ENCODE measurements around the gene CHMP2A. TPM values are rescaled to one million over a fixed set of nuclear protein-coding genes. Genes with fewer than 3 reads are reported as not detected.

The CHMP2A gene
- total RNA-seq, 4 donors from 2014 or later = 24.7 to 194 (median 141) TPM

DNA sequence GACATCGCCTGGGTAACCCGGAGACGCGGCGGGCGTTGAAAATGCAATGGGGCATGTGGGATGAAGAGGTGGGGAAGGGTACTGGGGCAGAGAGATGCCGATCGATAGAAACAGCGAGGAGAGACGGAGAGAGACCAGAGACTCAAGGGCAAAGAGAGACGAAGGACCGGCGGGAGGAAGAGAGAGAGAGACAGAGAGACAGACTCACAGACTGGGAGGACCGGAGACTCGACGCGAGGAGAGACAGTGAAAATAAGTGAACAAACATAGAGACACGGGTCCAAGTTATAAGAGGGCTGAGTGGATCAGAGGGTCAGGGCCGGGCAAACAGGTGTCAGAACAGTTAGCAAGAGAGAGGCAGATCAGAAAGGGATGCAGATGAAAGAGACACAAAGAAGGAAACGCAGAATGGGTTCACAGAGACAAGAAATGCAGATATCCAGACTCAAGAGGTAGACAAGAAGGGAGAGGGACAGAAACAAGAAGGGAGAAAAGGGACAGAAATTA, 18.8 kb upstream of the CHMP2A start:
- peaks cover 0 to 6% (median 0%) of the 10 kb centered on the region in 4 donors for H3K36me3 ChIP-seq
- no peaks in the 10 kb centered on the region for H3K9me3 ChIP-seq
- intact Hi-C loops (cut with DNase I; ENCODE audit: low total_unique reads) (no loop called here), in situ Hi-C loops (cut with MboI; ENCODE audit: low pct_ligation_motif_present in 1 of 4, low pct_unique_long_range_greater_than_20kb in 1 of 4, low sequenced_read_pairs in 3 of 4) (no loop called here)
- H3K27me3 ChIP-seq = no peaks in the 10 kb centered on the region
- peaks cover 0 to 39% (median 23%) of the 10 kb centered on the region in 4 donors for H3K4me1 ChIP-seq
- no peak for TF ChIP-seq EP300 (IDR thresholded peaks at IDR 0.05; ENCODE audit: low read depth)
- no peak for TF ChIP-seq POLR2AphosphoS5 (IDR thresholded peaks at IDR 0.05)
- TF ChIP-seq, protein P1, sequence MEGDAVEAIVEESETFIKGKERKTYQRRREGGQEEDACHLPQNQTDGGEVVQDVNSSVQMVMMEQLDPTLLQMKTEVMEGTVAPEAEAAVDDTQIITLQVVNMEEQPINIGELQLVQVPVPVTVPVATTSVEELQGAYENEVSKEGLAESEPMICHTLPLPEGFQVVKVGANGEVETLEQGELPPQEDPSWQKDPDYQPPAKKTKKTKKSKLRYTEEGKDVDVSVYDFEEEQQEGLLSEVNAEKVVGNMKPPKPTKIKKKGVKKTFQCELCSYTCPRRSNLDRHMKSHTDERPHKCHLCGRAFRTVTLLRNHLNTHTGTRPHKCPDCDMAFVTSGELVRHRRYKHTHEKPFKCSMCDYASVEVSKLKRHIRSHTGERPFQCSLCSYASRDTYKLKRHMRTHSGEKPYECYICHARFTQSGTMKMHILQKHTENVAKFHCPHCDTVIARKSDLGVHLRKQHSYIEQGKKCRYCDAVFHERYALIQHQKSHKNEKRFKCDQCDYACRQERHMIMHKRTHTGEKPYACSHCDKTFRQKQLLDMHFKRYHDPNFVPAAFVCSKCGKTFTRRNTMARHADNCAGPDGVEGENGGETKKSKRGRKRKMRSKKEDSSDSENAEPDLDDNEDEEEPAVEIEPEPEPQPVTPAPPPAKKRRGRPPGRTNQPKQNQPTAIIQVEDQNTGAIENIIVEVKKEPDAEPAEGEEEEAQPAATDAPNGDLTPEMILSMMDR (IDR thresholded peaks at IDR 0.05) = no peak
- TF ChIP-seq POLR2A (IDR thresholded peaks at IDR 0.05) = no peak
- DNase-seq = no peak
- peak overlapping the region; percentile 96 to 98 (median 96) for H3K27ac ChIP-seq
- peak overlapping the region in 3 of 4 donors; percentile 58 to 66 (median 64) for H3K4me3 ChIP-seq
- 1% methylated on average over 17 to 20 of the region's 20 CpGs for WGBS, 2 donors (ENCODE audit: low coverage in 1 of 2)

DNA sequence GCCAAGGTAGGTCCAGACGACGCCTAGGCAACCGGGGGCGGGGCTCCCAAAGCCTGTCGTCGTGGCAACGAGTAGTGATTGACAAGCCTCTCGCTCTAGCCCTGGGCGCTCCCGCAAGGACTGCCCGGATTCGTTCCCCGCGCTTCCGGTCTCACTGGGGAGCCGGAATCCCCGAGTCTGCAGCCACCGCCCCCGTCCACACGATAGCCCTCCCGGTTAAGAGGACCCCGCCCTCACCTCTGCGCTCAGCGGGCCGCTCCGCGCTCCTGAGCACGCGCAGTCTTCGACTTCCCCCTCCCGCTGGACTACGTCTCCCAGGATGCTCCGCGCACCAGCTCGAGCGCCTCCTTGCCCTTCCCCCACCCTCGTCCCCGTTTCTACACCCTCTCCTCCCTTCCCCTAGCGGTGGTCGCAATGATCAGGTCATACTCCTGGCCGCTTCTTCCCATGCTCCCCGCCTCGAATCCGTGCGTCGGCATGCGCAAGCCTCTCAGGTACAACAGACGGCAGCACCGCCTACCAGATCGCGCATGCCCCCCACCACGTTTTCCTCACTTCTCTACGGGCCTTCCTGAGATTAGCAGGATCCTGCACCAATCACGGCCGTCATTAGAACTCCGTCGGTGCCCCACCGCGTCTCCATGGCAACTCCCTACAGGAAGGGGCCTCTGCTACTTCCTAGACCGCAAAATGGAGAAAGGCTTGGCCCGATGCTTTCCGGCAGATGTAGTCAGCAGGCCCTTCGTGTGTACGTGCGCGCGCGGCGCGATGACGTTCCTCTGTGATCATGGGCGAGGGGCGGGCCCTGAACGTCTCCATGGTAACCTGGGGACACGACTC, 18.1 kb upstream of the CHMP2A start, which contains the start of gene MZF1:
Gene MZF1, minus strand, starts transcription at position 518 of the 840 bp plus-strand sequence. CDS start 1,946 bp downstream, outside the sequence.
- peaks cover 0 to 39% (median 23%) of the 10 kb centered on the region in 4 donors for H3K4me1 ChIP-seq
- peak within 1 kb of the TSS; percentile 96 to 98 (median 96) for H3K27ac ChIP-seq
- H3K27me3 ChIP-seq = no peaks in the 10 kb centered on the region
- H3K36me3 ChIP-seq = peaks cover 0 to 6% (median 0%) of the 10 kb centered on the region in 4 donors
- WGBS, 2 donors (ENCODE audit: low coverage in 1 of 2) = 0 to 1% methylated on average over 15 to 75 of the region's 75 CpGs
- peak; percentile 100 for DNase-seq
- in situ Hi-C loops (cut with MboI; ENCODE audit: low pct_ligation_motif_present in 1 of 4, low pct_unique_long_range_greater_than_20kb in 1 of 4, low sequenced_read_pairs in 3 of 4) = no loop called here
- intact Hi-C loops (cut with DNase I; ENCODE audit: low total_unique reads) = no loop called here
- H3K9me3 ChIP-seq = no peaks in the 10 kb centered on the region
- H3K4me3 ChIP-seq = peak within 1 kb of the TSS; percentile 58 to 66 (median 63)
- TF ChIP-seq EP300 (IDR thresholded peaks at IDR 0.05; ENCODE audit: low read depth) (peak; percentile 19), POLR2AphosphoS5 (IDR thresholded peaks at IDR 0.05) (peak; percentile 53 to 62 (median 53)), POLR2A (IDR thresholded peaks at IDR 0.05) (peak; percentile 65)
- TF ChIP-seq, protein P1 (IDR thresholded peaks at IDR 0.05) = peak in 3 of 5 experiments; percentile 19 to 73 (median 48)

GRCh38 chr19:58572026-58572817, 17.3 kb upstream of the CHMP2A start:
- 45 to 73% methylated on average over 5 to 24 of the region's 24 CpGs for WGBS, 2 donors (ENCODE audit: low coverage in 1 of 2)
- peaks cover 0 to 36% (median 23%) of the 10 kb centered on the region in 4 donors for H3K4me1 ChIP-seq
- no peak for DNase-seq
- in situ Hi-C loops (cut with MboI; ENCODE audit: low pct_ligation_motif_present in 1 of 4, low pct_unique_long_range_greater_than_20kb in 1 of 4, low sequenced_read_pairs in 3 of 4) (no loop called here), intact Hi-C loops (cut with DNase I; ENCODE audit: low total_unique reads) (no loop called here)
- no peaks in the 10 kb centered on the region for H3K9me3 ChIP-seq
- TF ChIP-seq POLR2AphosphoS5 (IDR thresholded peaks at IDR 0.05) = no peak
- TF ChIP-seq POLR2A (IDR thresholded peaks at IDR 0.05) = no peak
- TF ChIP-seq, protein P1 (IDR thresholded peaks at IDR 0.05) = no peak
- no peak for TF ChIP-seq EP300 (IDR thresholded peaks at IDR 0.05; ENCODE audit: low read depth)
- H3K36me3 ChIP-seq = peaks cover 0 to 6% (median 0%) of the 10 kb centered on the region in 4 donors
- no peaks in the 10 kb centered on the region for H3K27me3 ChIP-seq
- peak overlapping the region; percentile 96 to 98 (median 96) for H3K27ac ChIP-seq
- H3K4me3 ChIP-seq = peak overlapping the region in 3 of 4 donors; percentile 58 to 66 (median 64)
